NCI-H524 treated with DMSO at 0.1 percent for 48 hours (cell line): Measurements from ENCODE around the gene FAM53C.
"Not testable (repeated sequence)": the region's sequence is repeated elsewhere in the genome, so short reads cannot be mapped to it uniquely, and the experiment has no call there.

Experiments
- DNase-seq: peaks from one replicate; lab custom pipeline; 2025; lab: John Stamatoyannopoulos, UW

The FAM53C gene

DNA sequence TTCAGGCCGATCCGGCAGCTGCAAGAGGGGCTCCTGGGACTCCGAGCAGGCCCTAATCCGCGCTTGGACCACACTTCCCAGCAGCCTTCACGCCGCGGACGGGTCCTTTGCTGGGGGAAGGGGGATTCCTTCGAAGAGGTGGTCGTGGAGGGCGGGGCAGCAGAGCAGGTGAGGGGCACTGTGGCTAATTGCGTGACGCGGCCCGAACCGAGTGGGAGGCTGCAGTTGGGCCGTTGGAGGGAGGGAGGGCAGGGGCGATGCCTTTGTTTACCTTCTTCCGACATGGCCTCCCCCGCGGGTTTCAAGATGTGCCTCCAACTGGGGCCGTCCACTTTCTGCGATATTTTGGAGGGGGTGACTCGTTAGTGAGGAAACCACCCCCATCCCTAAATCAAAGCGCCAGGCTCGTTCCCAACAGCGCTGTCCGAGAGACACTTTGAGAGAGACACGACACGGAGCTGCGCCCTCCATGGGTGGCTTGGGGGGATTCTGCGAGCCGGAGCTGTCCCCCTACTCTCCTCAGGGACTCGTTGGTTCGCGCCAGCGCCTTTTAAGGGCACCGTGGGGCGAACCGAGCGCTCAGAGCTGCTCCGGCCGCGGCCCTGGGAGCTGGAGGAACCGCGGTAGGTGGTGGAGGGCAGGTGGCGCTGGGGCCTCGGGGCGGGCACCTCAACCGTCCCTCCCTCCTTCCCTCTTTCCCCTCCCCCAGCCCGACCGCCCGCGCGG, at the start of gene FAM53C:
FAM53C (plus strand) TSS at position 582 of the 726 bp plus-strand sequence. CDS start 3,070 bp downstream, outside the sequence.
- peak; percentile 41 for DNase-seq

DNA sequence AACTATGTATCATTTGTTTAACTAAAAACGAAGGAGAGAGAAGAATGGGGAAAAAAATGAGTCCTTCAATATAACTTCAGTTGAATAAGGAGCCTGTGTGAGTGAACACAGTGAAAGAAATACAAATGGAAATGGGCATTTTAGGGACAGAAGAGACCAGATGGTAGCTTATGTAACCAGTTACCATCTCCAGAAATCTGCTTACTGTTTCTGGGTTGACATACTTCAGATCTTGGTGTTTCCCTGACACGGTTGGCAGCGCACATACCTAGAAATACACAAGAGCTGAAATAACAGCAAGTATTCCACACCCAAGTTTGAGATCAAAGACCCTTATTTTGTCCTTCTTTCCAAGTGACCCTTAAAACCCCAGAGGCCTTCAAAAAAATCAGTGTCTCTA, 48.8 kb upstream of the FAM53C start:
- no peak for DNase-seq

- DNase-seq = no peak
Observed at GRCh38 chr5:138303372-138303771, 34.7 kb upstream of the FAM53C start.

- no peak for DNase-seq
Observed at GRCh38 chr5:138305797-138306196, 32.3 kb upstream of the FAM53C start.

- DNase-seq = no peak
Observed at GRCh38 chr5:138315751-138316278, 22.3 kb upstream of the FAM53C start.

- no peak for DNase-seq
Observed at GRCh38 chr5:138316355-138316754, 21.7 kb upstream of the FAM53C start.

DNA sequence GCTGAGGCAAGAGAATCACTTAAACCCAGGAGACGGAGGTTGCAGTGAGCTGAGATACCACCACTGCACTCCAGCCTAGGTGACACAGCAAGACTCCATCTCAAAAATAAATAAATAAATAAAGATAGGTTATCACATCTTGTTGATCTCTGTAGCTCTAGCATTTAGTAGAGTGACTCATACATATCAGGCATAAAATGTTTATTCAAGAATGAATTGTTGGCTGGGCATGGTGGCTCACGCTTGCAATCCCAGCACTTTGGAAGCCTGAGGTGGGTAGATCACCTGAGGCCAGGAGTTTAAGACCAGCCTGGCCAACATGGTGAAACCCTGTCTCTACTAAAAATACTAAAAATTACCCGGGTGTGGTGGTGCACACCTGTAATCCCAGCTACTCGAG, 19.9 kb upstream of the FAM53C start:
- DNase-seq = not testable (repeated sequence)

DNA sequence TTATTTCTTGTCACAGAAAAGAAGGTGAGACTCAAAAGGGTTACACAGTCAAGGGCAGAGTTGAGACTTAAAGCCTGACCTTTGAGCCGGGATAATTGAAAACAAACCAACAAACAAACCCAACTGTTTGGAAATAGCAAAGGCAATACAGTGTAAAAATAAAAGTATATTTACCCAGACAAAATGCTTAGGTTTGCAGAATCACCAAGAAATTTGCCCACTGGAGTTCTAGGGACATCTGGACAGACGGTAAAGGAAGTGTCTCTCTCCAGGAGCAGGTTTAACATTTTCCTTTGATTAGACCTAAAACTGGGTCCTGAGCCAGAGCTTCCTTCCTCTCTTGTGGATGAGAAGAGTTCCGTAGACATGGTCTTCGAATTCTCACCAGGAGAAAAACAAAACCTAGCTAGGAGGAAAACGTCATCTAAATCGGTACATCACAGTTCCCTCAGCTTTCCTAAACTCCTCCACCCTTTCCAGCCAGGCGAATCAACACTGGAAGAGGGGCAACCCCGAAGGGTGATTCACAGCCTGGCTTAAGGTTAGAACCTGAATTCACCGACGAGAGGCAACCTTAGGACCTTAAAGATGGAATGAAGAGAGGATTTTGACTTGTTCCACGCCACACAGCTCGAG, 7.1 kb upstream of the FAM53C start:
- DNase-seq = no peak

DNA sequence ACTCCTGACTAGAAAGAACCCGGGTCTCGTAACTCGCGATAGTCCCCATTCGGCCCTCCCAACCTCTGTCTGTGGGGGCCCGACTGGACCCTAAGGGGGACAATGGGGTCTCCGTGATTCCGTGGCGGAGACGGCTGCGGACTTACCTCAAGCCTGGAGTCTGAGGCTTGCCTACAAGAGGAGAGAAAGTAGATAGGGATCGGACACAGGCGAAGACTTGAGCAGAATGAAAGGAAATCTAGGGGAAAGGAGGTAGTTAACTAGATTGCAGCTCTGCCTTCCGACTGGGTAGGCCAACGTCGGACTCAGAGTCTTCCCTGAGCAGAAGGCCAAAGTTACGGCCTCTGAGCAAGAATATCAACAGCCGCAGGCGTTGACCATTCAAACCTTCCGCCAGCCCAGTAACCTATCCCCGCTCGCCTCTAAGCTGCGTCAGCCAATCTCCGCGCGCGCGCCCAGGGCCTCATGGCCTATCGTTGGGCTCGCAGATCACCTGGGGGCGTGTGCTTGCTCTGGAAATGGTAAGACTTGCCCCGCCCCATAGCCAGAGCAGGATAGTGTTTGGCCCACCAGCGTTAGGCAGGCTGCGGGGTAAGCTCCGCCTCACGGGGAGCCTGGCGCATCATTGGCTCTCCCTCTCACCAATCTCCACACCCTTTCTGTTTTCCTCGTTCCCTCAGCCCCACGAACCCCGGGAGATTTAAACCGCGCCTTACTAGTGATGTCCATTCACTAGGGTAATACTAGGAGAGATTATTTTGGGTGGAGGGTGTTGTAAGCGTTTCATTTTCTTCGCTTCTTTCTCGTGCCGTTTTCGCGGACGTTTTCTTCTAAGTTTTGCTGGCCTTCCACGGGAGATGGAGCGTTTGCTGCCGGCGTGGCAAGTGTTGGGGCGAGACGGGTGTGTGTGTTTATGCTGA, 6.4 kb upstream of the FAM53C start, which contains the start of gene CDC25C:
CDC25C (minus strand) TSS at position 356 of the 920 bp plus-strand sequence. CDS start 624 bp downstream, outside the sequence.
- peak; percentile 93 for DNase-seq

- DNase-seq = no peak
Observed at GRCh38 chr5:138334867-138335447, 3.1 kb upstream of the FAM53C start.

DNA sequence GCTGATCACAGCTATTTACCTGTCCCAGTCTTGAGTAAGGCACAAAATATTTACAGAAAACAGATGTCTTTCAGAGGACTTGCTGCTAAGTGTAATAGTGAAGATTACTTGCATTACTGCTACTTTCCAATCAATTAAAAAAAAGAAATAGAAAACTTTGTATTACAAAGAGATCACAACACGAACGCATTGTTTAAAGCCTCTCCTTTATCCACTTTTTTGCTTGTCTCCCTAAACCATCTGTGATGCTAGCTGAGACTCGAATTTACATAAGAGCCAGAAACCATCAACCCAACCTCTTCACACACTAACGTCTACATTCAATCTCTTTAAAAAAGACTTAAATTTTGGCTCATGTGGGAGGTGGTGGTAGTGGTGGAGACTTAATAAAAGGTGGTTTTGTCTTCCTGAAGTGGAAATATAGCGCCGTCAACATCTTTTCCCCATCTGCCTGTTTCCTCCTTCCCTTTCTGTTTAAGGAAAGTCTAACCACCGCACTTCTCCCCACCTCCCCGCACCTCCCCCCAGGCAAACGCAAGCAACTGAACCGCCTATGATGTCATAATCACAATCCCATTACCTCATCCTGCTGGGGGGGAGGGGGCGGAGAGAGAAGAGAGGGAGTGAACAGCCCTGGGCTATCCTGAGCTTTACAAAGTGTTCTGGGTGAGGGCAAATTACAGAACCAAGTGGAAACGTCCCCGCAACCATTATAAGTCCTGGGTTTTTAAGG, 948 bp upstream of the FAM53C start:
- no peak for DNase-seq

GRCh38 chr5:138338411-138339090, 485 bp downstream of the FAM53C start:
- no peak for DNase-seq

DNA sequence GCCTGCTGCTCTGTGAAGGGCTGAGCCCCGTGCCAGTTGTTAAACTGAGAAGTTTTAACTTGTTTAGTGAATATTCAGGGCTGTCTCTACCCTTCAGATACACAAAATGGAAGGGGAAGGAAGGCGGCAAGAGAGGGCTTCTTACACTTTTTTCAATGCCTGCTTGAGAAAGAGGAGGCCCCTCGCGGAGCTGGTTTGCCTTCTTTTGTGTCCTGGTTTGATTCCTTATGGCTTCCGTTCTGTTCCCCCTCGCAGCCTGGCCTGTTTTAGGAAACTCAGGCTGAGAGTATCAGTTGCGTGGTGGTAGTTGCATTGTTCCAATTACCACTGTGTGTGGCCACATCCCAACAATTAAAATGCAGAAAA, 1.0 kb downstream of the FAM53C start:
- DNase-seq = no peak

GRCh38 chr5:138339464-138339863, 1.4 kb downstream of the FAM53C start:
- no peak for DNase-seq

GRCh38 chr5:138340008-138340407, 1.9 kb downstream of the FAM53C start:
- no peak for DNase-seq

DNA sequence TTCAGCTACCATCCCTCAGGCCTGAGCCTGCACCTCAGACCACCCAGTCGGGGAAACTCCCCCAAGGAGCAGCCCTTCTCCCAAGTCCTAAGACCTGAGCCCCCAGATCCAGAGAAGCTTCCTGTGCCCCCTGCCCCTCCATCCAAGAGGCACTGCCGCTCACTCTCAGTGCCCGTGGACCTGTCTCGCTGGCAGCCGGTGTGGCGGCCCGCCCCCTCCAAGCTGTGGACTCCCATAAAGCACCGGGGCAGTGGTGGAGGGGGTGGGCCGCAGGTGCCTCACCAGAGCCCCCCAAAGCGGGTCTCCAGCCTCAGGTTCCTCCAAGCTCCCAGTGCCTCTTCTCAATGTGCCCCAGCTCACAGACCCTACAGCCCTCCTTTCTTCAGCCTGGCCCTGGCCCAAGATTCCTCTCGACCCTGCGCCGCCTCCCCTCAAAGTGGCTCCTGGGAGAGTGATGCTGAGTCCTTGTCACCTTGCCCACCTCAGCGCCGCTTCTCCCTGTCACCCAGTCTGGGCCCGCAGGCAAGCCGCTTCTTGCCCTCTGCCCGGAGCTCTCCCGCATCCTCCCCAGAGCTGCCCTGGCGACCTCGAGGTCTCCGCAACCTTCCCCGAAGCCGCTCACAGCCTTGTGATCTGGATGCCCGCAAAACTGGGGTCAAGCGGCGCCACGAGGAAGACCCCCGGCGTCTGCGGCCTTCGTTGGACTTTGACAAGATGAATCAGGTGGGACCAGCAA, 7.0 kb downstream of the FAM53C start:
- no peak for DNase-seq

DNA sequence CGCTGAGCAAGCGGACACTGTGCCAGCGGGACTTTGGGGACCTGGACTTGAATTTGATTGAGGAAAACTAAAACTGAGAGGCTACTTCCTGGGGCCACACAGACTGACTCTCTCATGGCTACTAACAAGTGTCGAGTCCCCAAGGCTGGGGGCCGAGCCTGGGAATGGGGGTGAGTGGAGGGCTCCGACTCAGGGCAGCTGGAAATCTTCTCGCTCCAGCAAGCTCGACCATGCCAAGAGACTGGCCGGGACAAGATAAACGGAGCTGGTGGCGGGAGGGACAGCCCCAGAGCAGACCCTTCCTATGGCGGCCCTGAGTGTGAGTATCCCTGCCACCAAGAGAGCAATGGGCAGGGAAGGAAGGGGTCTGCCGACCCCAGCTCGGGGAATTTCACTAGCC, 8.8 kb downstream of the FAM53C start:
- DNase-seq = no peak

DNA sequence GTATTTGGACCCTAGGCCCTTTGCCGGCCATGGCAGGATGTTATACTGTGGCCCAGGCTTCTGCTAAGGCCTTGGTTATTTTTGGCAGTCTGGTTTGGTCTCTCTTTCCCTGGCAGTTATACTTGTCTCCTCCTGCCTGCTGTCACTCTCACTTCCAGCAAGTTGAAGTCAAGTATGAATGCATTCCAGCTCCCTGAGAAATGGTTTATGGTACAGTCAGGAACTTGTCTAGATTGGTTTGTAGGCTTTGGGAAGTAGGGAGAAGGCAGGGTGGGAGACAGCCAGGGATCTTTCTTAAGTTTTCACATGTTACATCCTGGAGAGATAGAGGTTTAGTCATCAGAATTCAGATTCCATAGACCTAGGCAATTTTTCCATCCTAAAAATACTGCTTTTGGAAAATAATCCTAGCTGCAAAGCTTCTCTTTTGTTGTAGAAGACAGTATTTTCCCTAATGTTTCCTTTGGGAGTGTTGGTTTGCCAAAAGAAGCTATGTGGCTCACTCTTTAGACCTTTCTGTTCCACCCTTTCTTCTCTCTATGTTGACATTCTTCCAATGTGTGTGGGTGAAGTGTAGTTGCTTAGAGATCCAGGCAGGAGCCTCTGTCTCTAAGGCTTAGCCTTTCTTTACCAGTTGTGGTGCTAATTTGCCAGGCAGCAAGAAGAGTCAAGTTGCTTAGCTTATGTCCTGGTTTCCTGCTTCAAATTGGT, 11.9 kb downstream of the FAM53C start:
- no peak for DNase-seq

- DNase-seq = no peak
Observed at GRCh38 chr5:138350563-138350890, 12.5 kb downstream of the FAM53C start.
